Esophagus squamous epithelium (tissue), 5 donors: ENCODE results near the gene TFF2. TPM values are rescaled to one million over a fixed set of nuclear protein-coding genes. Genes with fewer than 3 reads are reported as not detected.

Experiments used
- DNase-seq: peaks from one replicate; lab custom pipeline; 2025; lab: John Stamatoyannopoulos, UW
- H3K27ac ChIP-seq, 4 donors: fragments of 200-600 bp; sonication (generic); one replicate each; pipeline ENCODE4 v1.5.1; 2016 to 2019; ENCODE audit warnings: mild to moderate bottlenecking in 1 of 4
- H3K27me3 ChIP-seq, 4 donors: fragments of 200-600 bp; sonication (generic); 1 replicate in 3 of 4; 2 replicates in 1 of 4; pipeline versions ENCODE4 v1.5.1 to v1.6.0; 2017 to 2021; ENCODE audit warnings: antibody characterized with exemption in 1 of 4
- H3K36me3 ChIP-seq, 3 donors: fragments of 200-600 bp; sonication (generic); one replicate each; pipeline ENCODE4 v1.5.1; 2016 to 2019
- H3K4me1 ChIP-seq, 3 donors: fragments of 200-600 bp; sonication (generic); one replicate each; pipeline ENCODE4 v1.5.1; 2017 to 2019
- H3K4me3 ChIP-seq, 4 donors: fragments of 200-600 bp; sonication (generic); 1 replicate in 3 of 4; 2 replicates in 1 of 4; pipeline ENCODE4 v1.5.1; 2016 to 2019; ENCODE audit warnings: mild to moderate bottlenecking in 2 of 4, moderate library complexity in 1 of 4
- H3K9me3 ChIP-seq, 3 donors: fragments of 200-600 bp; sonication (generic); one replicate each; pipeline ENCODE4 v1.5.1; 2016 to 2019
- CTCF ChIP-seq, 6 experiments: fragments of 450-650 bp in 4 of 6; fragments of 200-600 bp in 2 of 6; sonication (generic) in 2 of 6; IDR thresholded peaks; one replicate each; pipeline ENCODE4 v1.5.1; 2016 to 2019; ENCODE audit warnings: antibody characterized with exemption in 6 of 6, mild to moderate bottlenecking in 4 of 6, moderate library complexity in 4 of 6
- POLR2A ChIP-seq, 4 donors: fragments of 450-650 bp; IDR thresholded peaks; one replicate each; pipeline ENCODE4 v1.6.1; 2017; ENCODE audit warnings: antibody characterized with exemption in 4 of 4, mild to moderate bottlenecking in 4 of 4, moderate library complexity in 3 of 4
- WGBS, 2 donors: methylation state at CpG; one replicate each; pipeline ENCODE4 v1.1.5; 2018; 5-methylcytosine and 5-hydroxymethylcytosine counted together
- intact Hi-C: fragments of 100-400 bp; cut with DNase I; formaldehyde crosslinking; loops from one replicate; pipeline ENCODE4 v1.15.0; 2022
- total RNA-seq, 4 donors: library from RNA; depleted of rRNA; stranded (reverse); fragments of >200 nt; gene quantifications; one replicate each; pipeline ENCODE4 v1.1.0, GENCODE V29; 2016
- donor health status: DM: yes; HTN: yes; CAD: no.

The TFF2 gene
- total RNA-seq, 4 donors from 2014 or later, result 1.7 TPM; not detected in 3

GRCh38 chr21:42319851-42320572 lies 30.8 kb downstream of the TFF2 start:
- TF ChIP-seq CTCF (IDR thresholded peaks at IDR 0.05) (no peak), POLR2A (IDR thresholded peaks at IDR 0.05) (no peak)
- Histone ChIP-seq H3K27ac (no peak overlapping the region), H3K4me3 (no peak overlapping the region), H3K9me3 (no peaks in the 10 kb centered on the region), H3K36me3 (no peaks in the 10 kb centered on the region), H3K27me3 (peaks cover 0 to 48% (median 0%) of the 10 kb centered on the region in 4 donors), H3K4me1 (peaks cover 0 to 6% (median 0%) of the 10 kb centered on the region in 3 donors)
- no peak for DNase-seq
- WGBS, 2 donors, result 68 to 85% methylated on average over 5 to 13 of the region's 17 CpGs
- intact Hi-C loops, result no loop called here

GRCh38 chr21:42319376-42319775 lies 31.4 kb downstream of the TFF2 start:
- DNase-seq, result no peak
- no peak for TF ChIP-seq CTCF (IDR thresholded peaks at IDR 0.05)
- no peak for TF ChIP-seq POLR2A (IDR thresholded peaks at IDR 0.05)
- WGBS, 2 donors, result 69 to 77% methylated on average over 4 to 8 of the region's 10 CpGs
- no peaks in the 10 kb centered on the region for H3K36me3 ChIP-seq
- intact Hi-C loops, result no loop called here
- H3K9me3 ChIP-seq, result no peaks in the 10 kb centered on the region
- no peak overlapping the region for H3K27ac ChIP-seq
- peaks cover 0 to 8% (median 0%) of the 10 kb centered on the region in 3 donors for H3K4me1 ChIP-seq
- H3K27me3 ChIP-seq, result peaks cover 0 to 41% (median 0%) of the 10 kb centered on the region in 4 donors
- no peak overlapping the region for H3K4me3 ChIP-seq

- DNase-seq, result no peak
- H3K36me3 ChIP-seq, result no peaks in the 10 kb centered on the region
- WGBS, 2 donors, result 88 to 95% methylated on average over 4 to 6 of the region's 20 CpGs
- intact Hi-C loops, result no loop called here
- TF ChIP-seq CTCF (IDR thresholded peaks at IDR 0.05) (no peak), POLR2A (IDR thresholded peaks at IDR 0.05) (no peak)
- H3K9me3 ChIP-seq, result no peaks in the 10 kb centered on the region
- peaks cover 0 to 8% (median 0%) of the 10 kb centered on the region in 3 donors for H3K4me1 ChIP-seq
- peak overlapping the region in 1 of 4 donors; percentile 2 for H3K27ac ChIP-seq
- H3K4me3 ChIP-seq, result no peak overlapping the region
- peaks cover 0 to 33% (median 0%) of the 10 kb centered on the region in 4 donors for H3K27me3 ChIP-seq
Observed at GRCh38 chr21:42317826-42318746, 32.7 kb downstream of the TFF2 start.

DNA sequence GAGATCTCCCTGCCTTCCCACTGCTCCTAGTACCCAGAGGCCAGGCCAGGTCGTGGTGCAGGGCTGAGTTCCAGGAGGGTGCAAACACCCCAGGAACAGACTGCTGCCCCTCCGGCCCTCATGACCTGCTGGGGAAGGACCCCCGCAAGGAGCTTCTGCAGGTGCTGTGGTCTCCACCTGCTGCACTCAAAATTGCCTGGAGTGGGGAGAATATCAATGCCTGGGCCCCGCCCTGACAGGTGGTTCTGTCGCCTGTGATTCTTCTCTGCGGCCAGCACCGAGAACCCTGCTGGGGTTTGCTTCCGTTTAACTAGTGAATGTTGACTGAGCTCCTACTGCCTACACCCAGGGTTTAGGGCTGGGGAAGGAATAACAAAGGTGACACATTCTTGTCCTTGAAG lies 33.5 kb downstream of the TFF2 start:
- H3K27ac ChIP-seq, result no peak overlapping the region
- no peaks in the 10 kb centered on the region for H3K36me3 ChIP-seq
- no CpG with 5 or more reads among the region's 8 CpGs for WGBS, 2 donors
- peaks cover 0 to 8% (median 0%) of the 10 kb centered on the region in 3 donors for H3K4me1 ChIP-seq
- H3K9me3 ChIP-seq, result no peaks in the 10 kb centered on the region
- peaks cover 0 to 31% (median 0%) of the 10 kb centered on the region in 4 donors for H3K27me3 ChIP-seq
- intact Hi-C loops, result no loop called here
- no peak overlapping the region for H3K4me3 ChIP-seq
- no peak for DNase-seq
- no peak for TF ChIP-seq POLR2A (IDR thresholded peaks at IDR 0.05)
- no peak for TF ChIP-seq CTCF (IDR thresholded peaks at IDR 0.05)
